Progenitor cell of endocrine pancreas (in vitro differentiated cells): ENCODE results near the gene SGK2. TPM values are rescaled to one million over a fixed set of nuclear protein-coding genes. Genes with fewer than 3 reads are reported as not detected.
"Not testable (repeated sequence)": the region's sequence is repeated elsewhere in the genome, so short reads cannot be mapped to it uniquely, and the experiment has no call there.

Experiments used
- DNase-seq: peaks from one replicate; pipeline ENCODE4 v3.0.0; 2021; ENCODE audit warnings: low spot score; ENCODE audit not compliant: unreplicated experiment
- H3K27ac Mint-ChIP-seq: 2 replicates; pipeline ENCODE4 v1.8.0; 2021; ENCODE audit warnings: mild to moderate bottlenecking, moderate library complexity, mixed read lengths
- H3K27me3 Mint-ChIP-seq: 2 replicates; pipeline ENCODE4 v1.8.0; 2021; ENCODE audit warnings: mixed read lengths
- H3K36me3 Mint-ChIP-seq: 2 replicates; pipeline ENCODE4 v1.8.0; 2022; ENCODE audit warnings: mixed read lengths; ENCODE audit not compliant: insufficient read depth
- H3K4me1 Mint-ChIP-seq: 2 replicates; pipeline ENCODE4 v1.8.0; 2021; ENCODE audit warnings: low read depth, mixed read lengths
- H3K4me3 Mint-ChIP-seq: 2 replicates; pipeline ENCODE4 v1.8.0; 2021; ENCODE audit warnings: low read depth, mild to moderate bottlenecking, moderate library complexity, mixed read lengths
- H3K9me3 Mint-ChIP-seq: 2 replicates; pipeline ENCODE4 v1.8.0; 2021; ENCODE audit warnings: low read depth, mixed read lengths
- CTCF ChIP-seq: fragments of 200-600 bp; sonication (generic); IDR thresholded peaks from one replicate; pipeline ENCODE4 v1.5.0; 2021; ENCODE audit warnings: antibody characterized with exemption, mild to moderate bottlenecking; ENCODE audit not compliant: unreplicated experiment
- total RNA-seq: library from RNA; stranded (reverse); gene quantifications from 2 replicates; pipeline ENCODE4 v1.2.1, GENCODE V29; 2021

Gene SGK2
- total RNA-seq, 1 donor from 2014 or later = 8.9 TPM

DNA sequence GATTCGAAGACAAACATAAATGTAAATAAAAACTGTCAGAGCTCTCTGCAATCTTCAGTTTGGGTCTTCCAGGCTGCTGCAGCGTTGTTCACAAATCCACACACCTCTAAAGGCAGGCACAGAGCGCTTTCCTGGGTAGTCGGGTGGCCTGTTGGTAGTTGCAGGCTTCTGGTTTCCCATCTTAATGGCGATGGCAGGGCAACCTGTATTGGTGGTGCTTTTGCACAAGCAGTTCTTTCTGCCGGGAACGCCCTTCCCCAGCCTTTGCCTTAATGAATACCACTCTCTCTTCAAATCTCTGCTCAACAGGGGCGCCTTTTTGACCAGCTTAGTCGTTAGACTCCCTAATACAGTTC is 31.2 kb downstream of the SGK2 start:
- no peak for DNase-seq

GRCh38 chr20:43590392-43591303 is 31.8 kb downstream of the SGK2 start, which contains the start of gene IFT52:
Gene IFT52 (plus strand): TSS chr20:43590937. CDS start chr20:43594699, 3,762 bp downstream.
- DNase-seq = peak; percentile 82
- TF ChIP-seq CTCF = no peak
- Mint-ChIP-seq H3K4me3 (peak within 1 kb of the TSS; percentile 90), H3K9me3 (no peaks in the 10 kb centered on the region), H3K27ac (peak within 1 kb of the TSS; percentile 99), H3K27me3 (no peaks in the 10 kb centered on the region), H3K4me1 (peaks cover 10% of the 10 kb centered on the region), H3K36me3 (peaks cover 9% of the 10 kb centered on the region)

More for the DNA sequence above, 31.2 kb downstream of the SGK2 start:
- Mint-ChIP-seq H3K36me3 (peaks cover 9% of the 10 kb centered on the region), H3K9me3 (no peaks in the 10 kb centered on the region), H3K27me3 (no peaks in the 10 kb centered on the region), H3K27ac (peak overlapping the region; percentile 99), H3K4me1 (peaks cover 10% of the 10 kb centered on the region), H3K4me3 (peak overlapping the region; percentile 90)
- TF ChIP-seq CTCF = no peak

- H3K4me1 Mint-ChIP-seq, DNase-seq, H3K9me3 Mint-ChIP-seq, H3K4me3 Mint-ChIP-seq, H3K27ac Mint-ChIP-seq, H3K27me3 Mint-ChIP-seq: not testable (repeated sequence)
- H3K36me3 Mint-ChIP-seq = peaks cover 33% of the 10 kb centered on the region
These were observed 43.1 kb downstream of the SGK2 start for GRCh38 chr20:43601960-43602359.

DNA sequence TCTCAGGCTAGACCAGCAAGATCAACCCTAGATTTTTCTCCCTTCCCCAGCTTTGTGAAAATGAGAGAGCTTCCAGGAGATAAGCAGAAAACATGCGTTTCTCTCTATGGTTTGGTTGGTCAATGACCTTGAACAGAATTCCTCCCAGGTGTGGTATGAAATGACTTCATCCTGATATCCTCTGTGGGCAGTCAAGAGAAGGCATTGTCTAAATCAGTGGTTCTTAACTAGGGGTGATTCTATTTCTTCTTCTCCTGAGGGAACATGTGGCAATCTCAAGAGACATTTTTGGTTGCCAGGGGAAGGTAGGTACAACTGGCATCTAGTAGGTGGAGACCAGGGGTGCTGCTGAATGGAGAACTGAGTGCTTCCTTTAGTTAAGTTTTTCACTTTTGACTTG is 44.3 kb downstream of the SGK2 start:
- Mint-ChIP-seq H3K9me3 (no peaks in the 10 kb centered on the region), H3K27ac (no peak overlapping the region), H3K4me1 (no peaks in the 10 kb centered on the region), H3K4me3 (no peak overlapping the region), H3K36me3 (peaks cover 34% of the 10 kb centered on the region), H3K27me3 (no peaks in the 10 kb centered on the region)
- TF ChIP-seq CTCF = no peak
- DNase-seq = no peak

DNA sequence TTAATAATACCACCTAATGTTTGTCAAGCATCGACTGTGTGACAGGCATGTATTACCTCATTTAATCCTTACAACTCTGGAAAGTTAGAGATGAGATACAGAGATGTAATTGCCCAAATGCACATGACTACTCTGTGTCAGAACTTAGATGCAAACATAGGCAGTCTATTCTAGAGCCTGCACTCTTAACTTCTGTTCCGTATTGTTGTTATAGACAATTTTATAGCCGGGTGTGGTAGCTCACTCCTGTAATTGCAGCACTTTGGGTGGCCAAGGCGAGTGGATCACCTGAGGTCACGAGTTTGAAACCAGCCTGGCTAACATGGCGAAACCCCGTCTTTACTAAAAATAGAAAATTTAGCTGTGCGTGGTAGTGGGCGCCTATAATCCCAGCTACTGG is 46.9 kb downstream of the SGK2 start:
- no peaks in the 10 kb centered on the region for H3K4me1 Mint-ChIP-seq
- no peaks in the 10 kb centered on the region for H3K9me3 Mint-ChIP-seq
- H3K4me3 Mint-ChIP-seq = no peak overlapping the region
- TF ChIP-seq CTCF = no peak
- H3K27me3 Mint-ChIP-seq = no peaks in the 10 kb centered on the region
- peaks cover 37% of the 10 kb centered on the region for H3K36me3 Mint-ChIP-seq
- H3K27ac Mint-ChIP-seq = no peak overlapping the region
- no peak for DNase-seq

DNA sequence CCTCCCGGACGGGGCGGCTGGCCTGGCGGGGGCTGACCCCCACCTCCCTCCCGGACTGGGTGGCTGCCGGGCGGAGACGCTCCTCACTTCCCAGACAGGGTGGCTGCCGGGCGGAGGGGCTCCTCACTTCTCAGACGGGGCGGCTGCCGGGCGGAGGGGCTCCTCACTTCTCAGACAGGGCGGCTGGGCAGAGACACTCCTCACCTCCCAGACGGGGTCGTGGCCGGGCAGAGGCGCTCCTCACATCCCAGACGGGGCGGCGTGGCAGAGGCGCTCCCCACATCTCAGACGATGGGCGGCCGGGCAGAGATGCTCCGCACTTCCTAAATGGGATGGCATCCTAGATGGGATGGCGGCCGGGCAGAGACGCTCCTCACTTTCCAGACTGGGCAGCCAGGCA is 48.5 kb downstream of the SGK2 start:
- not testable (repeated sequence) for H3K9me3 Mint-ChIP-seq, H3K4me1 Mint-ChIP-seq, H3K27ac Mint-ChIP-seq, H3K27me3 Mint-ChIP-seq, DNase-seq, H3K4me3 Mint-ChIP-seq
- peaks cover 37% of the 10 kb centered on the region for H3K36me3 Mint-ChIP-seq
